Esophagus muscularis mucosa (tissue), 4 donors: Measurements from ENCODE around the gene PHF20.

Source experiments
- EP300 ChIP-seq: sonication (generic); formaldehyde crosslinking; IDR thresholded peaks from one replicate; pipeline ENCODE4 v1.6.1; 2017; ENCODE audit warnings: antibody characterized with exemption
- POLR2AphosphoS5 ChIP-seq, 2 donors: sonication (generic); formaldehyde crosslinking; IDR thresholded peaks; one replicate each; pipeline ENCODE4 v1.6.1; 2017; ENCODE audit warnings: antibody characterized with exemption in 2 of 2
- TF ChIP-seq, protein P1 (sequence below), 3 experiments: fragments of 200-600 bp in 2 of 3; fragments of 450-650 bp in 1 of 3; sonication (generic) in 2 of 3; IDR thresholded peaks; one replicate each; pipeline ENCODE4 v1.5.1; 2017 to 2019; ENCODE audit warnings: antibody characterized with exemption in 3 of 3, mild to moderate bottlenecking in 2 of 3, moderate library complexity in 1 of 3

DNA sequence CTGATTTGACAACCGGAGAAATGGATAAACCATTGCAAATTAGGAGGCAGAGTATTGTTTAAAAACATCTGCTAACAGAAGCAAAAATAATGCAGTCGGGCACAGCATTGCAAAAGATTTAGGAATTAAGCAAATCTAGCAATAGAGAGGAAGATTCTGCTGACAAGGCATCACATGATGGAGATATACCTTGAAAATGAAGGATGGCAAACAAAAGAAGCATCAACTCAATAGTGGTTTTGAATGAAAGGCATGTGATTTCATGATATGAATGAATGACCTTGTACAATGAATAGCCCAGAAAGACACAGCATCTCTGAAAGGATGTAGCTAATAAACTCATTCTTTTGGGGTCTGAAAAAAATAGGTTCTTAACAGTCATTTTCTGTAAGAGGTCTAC, 21.2 kb upstream of the PHF20 start:
- TF ChIP-seq, protein P1, sequence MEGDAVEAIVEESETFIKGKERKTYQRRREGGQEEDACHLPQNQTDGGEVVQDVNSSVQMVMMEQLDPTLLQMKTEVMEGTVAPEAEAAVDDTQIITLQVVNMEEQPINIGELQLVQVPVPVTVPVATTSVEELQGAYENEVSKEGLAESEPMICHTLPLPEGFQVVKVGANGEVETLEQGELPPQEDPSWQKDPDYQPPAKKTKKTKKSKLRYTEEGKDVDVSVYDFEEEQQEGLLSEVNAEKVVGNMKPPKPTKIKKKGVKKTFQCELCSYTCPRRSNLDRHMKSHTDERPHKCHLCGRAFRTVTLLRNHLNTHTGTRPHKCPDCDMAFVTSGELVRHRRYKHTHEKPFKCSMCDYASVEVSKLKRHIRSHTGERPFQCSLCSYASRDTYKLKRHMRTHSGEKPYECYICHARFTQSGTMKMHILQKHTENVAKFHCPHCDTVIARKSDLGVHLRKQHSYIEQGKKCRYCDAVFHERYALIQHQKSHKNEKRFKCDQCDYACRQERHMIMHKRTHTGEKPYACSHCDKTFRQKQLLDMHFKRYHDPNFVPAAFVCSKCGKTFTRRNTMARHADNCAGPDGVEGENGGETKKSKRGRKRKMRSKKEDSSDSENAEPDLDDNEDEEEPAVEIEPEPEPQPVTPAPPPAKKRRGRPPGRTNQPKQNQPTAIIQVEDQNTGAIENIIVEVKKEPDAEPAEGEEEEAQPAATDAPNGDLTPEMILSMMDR (IDR thresholded peaks at IDR 0.05) = no peak
- TF ChIP-seq POLR2AphosphoS5 (IDR thresholded peaks at IDR 0.05) (no peak), EP300 (no peak)
